Caco-2 (cell line): Measurements from ENCODE around the gene RNASEH2A. TPM values are rescaled to one million over a fixed set of nuclear protein-coding genes. Genes with fewer than 3 reads are reported as not detected.

Experiments used
- BruUV-seq: library from RNA; stranded (reverse); fragments of 400-500 nt; replicated peaks from 2 replicates; lab custom pipeline; 2021; lab: Mats Ljungman, UMichigan
- CTCF ChIA-PET: fragments of 300-600 bp; sonication (Branson Sonifier 250); formaldehyde crosslinking; loops from one replicate; lab custom pipeline; 2022; ENCODE audit warnings: antibody characterized with exemption; lab: Charles Lee
- POLR2A ChIA-PET: fragments of 300-600 bp; sonication (Branson Sonifier 250); formaldehyde crosslinking; loops from one replicate; lab custom pipeline; 2022; ENCODE audit warnings: antibody characterized with exemption; lab: Charles Lee
- DNase-seq, 2 experiments: peaks; one replicate each; pipeline versions ENCODE4 v3.0.0 to v3.0.0-alpha.2; 2020 to 2022
- H3K27me3 ChIP-seq: replicated peaks from 2 replicates; pipeline ENCODE4 v1.6.0; 2011; ENCODE audit warnings: low read length; ENCODE audit not compliant: control insufficient read depth, insufficient read depth
- H3K36me3 ChIP-seq: 2 replicates; pipeline ENCODE4 v1.5.1; 2011; ENCODE audit warnings: low read length; ENCODE audit not compliant: control insufficient read depth, insufficient read depth
- H3K4me1 ChIP-seq: fragments of 250-450 bp; sonication (Bioruptor Pico); 2 replicates; pipeline ENCODE4 v1.5.1; 2020; ENCODE audit warnings: mild to moderate bottlenecking
- H3K4me3 ChIP-seq: 2 replicates; pipeline ENCODE4 v1.5.1; 2011; ENCODE audit warnings: low read depth, mild to moderate bottlenecking, control low read depth, low read length
- H3K9me3 ChIP-seq: fragments of 250-450 bp; sonication (Bioruptor Pico); 2 replicates; pipeline ENCODE4 v1.5.1; 2020; ENCODE audit warnings: mild to moderate bottlenecking, moderate library complexity
- H3K27ac Mint-ChIP-seq: one replicate; pipeline ENCODE4 v1.8.0; 2022; ENCODE audit warnings: mixed read lengths; ENCODE audit not compliant: unreplicated experiment
- H3K27me3 Mint-ChIP-seq: one replicate; pipeline ENCODE4 v1.8.0; 2022; ENCODE audit warnings: mixed read lengths; ENCODE audit not compliant: insufficient read depth, unreplicated experiment
- H3K36me3 Mint-ChIP-seq: one replicate; pipeline ENCODE4 v1.8.0; 2022; ENCODE audit warnings: mild to moderate bottlenecking, mixed read lengths; ENCODE audit not compliant: insufficient read depth, unreplicated experiment
- H3K4me1 Mint-ChIP-seq: one replicate; pipeline ENCODE4 v1.8.0; 2022; ENCODE audit warnings: low read depth, mixed read lengths; ENCODE audit not compliant: unreplicated experiment
- H3K4me3 Mint-ChIP-seq: one replicate; pipeline ENCODE4 v1.8.0; 2022; ENCODE audit warnings: mild to moderate bottlenecking, moderate library complexity, mixed read lengths; ENCODE audit not compliant: unreplicated experiment
- H3K9me3 Mint-ChIP-seq: one replicate; pipeline ENCODE4 v1.8.0; 2022; ENCODE audit warnings: mixed read lengths; ENCODE audit not compliant: unreplicated experiment
- CTCF ChIP-seq, 2 experiments: fragments of 200-600 bp in 1 of 2; IDR thresholded peaks; 1 replicate in 1 of 2; 2 replicates in 1 of 2; pipeline versions ENCODE4 v1.5.1 to v1.8.0; 2011 to 2022; ENCODE audit warnings: antibody characterized with exemption in 1 of 2, control low read depth in 1 of 2, inconsistent platforms in 1 of 2, low read depth in 1 of 2, low read length in 1 of 2, mild to moderate bottlenecking in 1 of 2, moderate library complexity in 1 of 2; ENCODE audit not compliant: insufficient read depth in 1 of 2, severe bottlenecking in 1 of 2, unreplicated experiment in 1 of 2
- intact Hi-C: fragments of 100-400 bp; cut with micrococcal nuclease; formaldehyde crosslinking; loops from one replicate; pipeline ENCODE4 v1.10.0; 2022; ENCODE audit not compliant: unreplicated experiment
- total RNA-seq: library from RNA; stranded (reverse); gene quantifications from 2 replicates; pipeline ENCODE4 v1.2.3, GENCODE V29; 2022

Gene RNASEH2A
- total RNA-seq, 1 experiment from 2014 or later, result 37.6 TPM

- POLR2A ChIA-PET, result no interaction called here
- peak overlapping the region; percentile 57 for H3K4me3 Mint-ChIP-seq
- Histone ChIP-seq H3K27me3 (no peaks in the 10 kb centered on the region; the same call in 1 of the 2 replicates), H3K4me1 (no peaks in the 10 kb centered on the region), H3K9me3 (no peaks in the 10 kb centered on the region), H3K36me3 (no peaks in the 10 kb centered on the region), H3K4me3 (peak overlapping the region; percentile 25)
- no peaks in the 10 kb centered on the region for H3K36me3 Mint-ChIP-seq
- intact Hi-C loops, result loop anchor here (5.0 kb wide), 1 partner anchor 85 kb away; no protein-coding TSS in a partner anchor
- no TSS peak for BruUV-seq
- peak; percentile 81 to 98 for TF ChIP-seq CTCF (IDR thresholded peaks at IDR 0.05; ENCODE audit: insufficient read depth in 1 of 2, low read depth in 1 of 2, low read length in 1 of 2, severe bottlenecking in 1 of 2, unreplicated experiment in 1 of 2)
- no peaks in the 10 kb centered on the region for H3K4me1 Mint-ChIP-seq
- DNase-seq, result peak; percentile 83 to 95
- CTCF ChIA-PET, result interaction anchor here (0.6 to 2.6 kb wide), 20 partner anchors 20 to 181 kb away, joined by 3 to 15 read pairs (median 4); partner anchors contain the start of genes GCDH, GET3, MAN2B1 and RNASEH2A
- no peaks in the 10 kb centered on the region for H3K9me3 Mint-ChIP-seq
- no peaks in the 10 kb centered on the region for H3K27me3 Mint-ChIP-seq
- no peak overlapping the region for H3K27ac Mint-ChIP-seq
Measured at GRCh38 chr19:12847159-12848139, 41.1 kb downstream of the RNASEH2A start.

GRCh38 chr19:12856653-12857052 lies 50.3 kb downstream of the RNASEH2A start:
- Histone ChIP-seq H3K9me3 (no peaks in the 10 kb centered on the region), H3K36me3 (no peaks in the 10 kb centered on the region), H3K27me3 (no peaks in the 10 kb centered on the region), H3K4me3 (no peak overlapping the region), H3K4me1 (no peaks in the 10 kb centered on the region)
- DNase-seq, result no peak
- no peak for TF ChIP-seq CTCF (IDR thresholded peaks at IDR 0.05; ENCODE audit: insufficient read depth in 1 of 2, low read depth in 1 of 2, low read length in 1 of 2, severe bottlenecking in 1 of 2, unreplicated experiment in 1 of 2)
- Mint-ChIP-seq H3K27me3 (peaks cover 2% of the 10 kb centered on the region), H3K9me3 (no peaks in the 10 kb centered on the region), H3K27ac (no peak overlapping the region), H3K4me1 (no peaks in the 10 kb centered on the region), H3K4me3 (no peak overlapping the region), H3K36me3 (no peaks in the 10 kb centered on the region)
- no TSS peak for BruUV-seq
- ChIA-PET CTCF (no interaction called here), POLR2A (no interaction called here)
- intact Hi-C loops, result no loop called here

- no TSS peak for BruUV-seq
- no peak overlapping the region for H3K27ac Mint-ChIP-seq
- TF ChIP-seq CTCF (IDR thresholded peaks at IDR 0.05; ENCODE audit: insufficient read depth in 1 of 2, low read depth in 1 of 2, low read length in 1 of 2, severe bottlenecking in 1 of 2, unreplicated experiment in 1 of 2), result no peak
- no peak overlapping the region for H3K4me3 ChIP-seq
- POLR2A ChIA-PET, result interaction anchor here (0.6 kb wide), 1 partner anchor 162 kb away, joined by 4 read pairs; the partner anchor contains the start of gene FBXW9
- no peaks in the 10 kb centered on the region for H3K4me1 Mint-ChIP-seq
- no peaks in the 10 kb centered on the region for H3K9me3 Mint-ChIP-seq
- H3K36me3 Mint-ChIP-seq, result no peaks in the 10 kb centered on the region
- H3K36me3 ChIP-seq, result no peaks in the 10 kb centered on the region
- no peaks in the 10 kb centered on the region for H3K9me3 ChIP-seq
- no peak overlapping the region for H3K4me3 Mint-ChIP-seq
- intact Hi-C loops, result no loop called here
- peaks cover 2% of the 10 kb centered on the region for H3K27me3 Mint-ChIP-seq
- no peaks in the 10 kb centered on the region for H3K4me1 ChIP-seq
- DNase-seq, result no peak
- no peaks in the 10 kb centered on the region for H3K27me3 ChIP-seq
- CTCF ChIA-PET, result interaction anchor here (0.6 kb wide), 1 partner anchor 224 kb away, joined by 3 read pairs; no protein-coding TSS in a partner anchor
Measured at GRCh38 chr19:12858041-12858928, 51.9 kb downstream of the RNASEH2A start.
